ENCODE results near the gene MINDY3.
"Not testable (repeated sequence)": the region's sequence is repeated elsewhere in the genome, so short reads cannot be mapped to it uniquely, and the experiment has no call there.

Gene MINDY3

DNA sequence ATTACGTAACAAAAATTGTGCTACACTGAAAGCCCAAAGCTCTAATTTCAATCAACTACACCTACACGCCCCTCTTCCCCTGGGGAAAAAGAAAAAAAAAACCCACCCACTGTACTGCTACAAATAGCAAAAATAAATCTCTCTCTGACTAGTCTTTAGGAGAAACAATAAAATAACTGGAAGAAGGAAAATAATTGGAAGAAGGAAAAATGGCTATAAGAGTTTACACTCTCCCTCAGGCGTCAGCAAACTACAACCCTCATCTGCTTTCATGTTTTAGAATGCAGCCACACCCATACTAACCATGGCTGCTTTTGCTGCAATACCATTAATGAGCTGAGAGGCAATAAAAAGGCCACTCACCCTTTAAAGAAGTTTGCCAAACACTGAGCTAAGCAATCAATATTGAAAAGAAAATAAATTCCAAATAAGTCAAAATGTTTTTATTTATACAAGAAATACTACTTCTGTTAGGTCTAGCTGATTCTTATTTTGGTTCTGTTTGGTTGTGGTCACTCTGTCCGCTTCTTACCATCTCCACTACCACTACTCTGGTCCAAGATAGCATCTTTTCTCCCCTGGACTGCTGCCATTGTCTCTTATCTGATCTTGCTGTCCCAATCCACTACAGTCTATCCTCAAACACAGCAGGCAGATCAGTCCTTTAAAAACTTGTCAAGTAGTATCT, 3.8 kb downstream of the MINDY3 start:
- no peak for DNase-seq (ENCODE audit: low read depth)

DNA sequence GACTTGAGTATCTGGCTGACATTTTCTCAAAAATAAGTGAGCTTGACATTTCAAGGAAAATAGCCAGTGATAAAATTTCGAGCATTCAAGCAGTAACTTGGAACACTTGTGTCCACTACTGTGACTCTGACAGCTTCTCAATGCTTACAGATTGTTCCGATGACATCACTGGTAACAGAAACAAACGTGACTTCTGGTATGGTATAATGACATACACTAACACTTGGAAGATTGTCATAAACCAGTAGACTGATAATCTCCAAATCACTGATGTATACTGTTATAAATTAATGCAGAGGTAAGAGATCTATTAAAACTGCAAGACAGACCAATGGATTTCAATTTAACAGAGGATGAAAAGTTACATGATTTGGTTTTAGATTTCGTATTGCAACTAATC, 6.5 kb downstream of the MINDY3 start:
- DNase-seq (ENCODE audit: low read depth), result no peak

DNA sequence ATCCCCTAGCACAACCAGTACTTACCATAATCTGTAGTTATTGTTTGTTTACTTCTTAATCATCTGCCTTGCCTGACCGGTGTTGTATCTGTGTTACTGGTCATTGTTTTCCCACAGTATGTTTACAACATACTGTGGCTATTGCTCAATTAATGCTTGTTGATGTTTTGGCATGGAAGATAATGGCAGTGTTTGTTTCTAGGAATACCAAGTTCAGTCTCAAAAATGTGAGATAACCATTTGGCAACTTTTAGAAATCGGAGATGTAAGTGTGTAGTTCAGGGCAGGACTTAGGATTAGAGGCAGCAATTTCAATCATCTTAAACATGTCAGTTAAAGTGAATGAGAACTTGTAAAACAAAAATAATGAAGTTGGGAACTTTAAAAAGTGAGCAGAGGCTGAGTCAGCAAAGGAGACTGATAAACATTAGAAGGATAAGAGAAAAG, 8.2 kb downstream of the MINDY3 start:
- no peak for DNase-seq (ENCODE audit: low read depth)

DNA sequence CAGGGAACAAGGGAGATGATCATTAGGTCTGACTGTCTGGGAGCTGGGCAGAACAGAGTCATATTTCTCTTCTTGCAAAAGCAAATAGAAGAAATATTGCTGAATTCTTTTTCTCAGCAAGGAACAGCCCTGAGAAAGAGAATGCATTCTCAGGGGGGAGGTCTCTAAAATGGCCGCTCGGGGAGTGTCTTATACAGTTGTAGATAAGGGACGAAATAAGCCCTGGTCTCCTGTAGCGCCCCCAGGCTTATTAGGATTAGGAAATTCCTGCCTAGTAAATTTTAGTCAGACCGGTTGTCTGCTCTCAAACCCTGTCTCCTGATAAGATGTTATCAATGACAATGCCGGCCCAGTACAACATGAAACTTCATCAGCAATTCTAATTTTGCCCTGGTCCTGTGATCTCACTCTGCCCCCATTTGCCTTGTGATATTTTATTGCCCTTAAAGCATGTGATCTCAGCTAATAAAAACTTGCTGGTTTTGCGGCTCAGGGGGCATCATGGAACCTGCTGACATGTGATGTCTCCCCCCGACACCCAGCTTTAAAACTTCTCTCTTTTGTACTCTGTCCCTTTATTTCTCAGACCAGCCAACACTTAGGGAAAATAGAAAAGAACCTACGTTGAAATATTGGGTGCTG, 9.8 kb downstream of the MINDY3 start:
- not testable (repeated sequence) for DNase-seq (ENCODE audit: low read depth)

DNA sequence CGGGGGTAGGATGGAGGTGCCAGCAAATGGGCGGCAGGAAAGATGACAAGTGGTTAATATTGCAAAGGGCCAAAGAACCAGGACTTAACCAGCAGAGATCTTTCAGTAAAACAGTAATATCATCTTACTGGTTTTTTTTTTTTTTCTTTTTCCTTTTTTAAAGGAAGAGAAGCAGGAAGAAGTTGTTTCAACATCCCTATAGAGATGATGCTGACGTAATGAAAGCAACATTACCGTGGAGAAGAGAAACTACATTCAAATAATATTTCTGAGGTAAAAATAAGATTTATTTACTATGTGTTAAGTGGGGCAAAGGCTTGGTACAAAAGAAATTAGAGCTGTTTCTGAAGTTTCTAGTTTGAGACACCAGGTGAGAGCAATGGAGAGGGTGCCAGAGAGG, 11.0 kb downstream of the MINDY3 start:
- DNase-seq (ENCODE audit: low read depth), result no peak

DNA sequence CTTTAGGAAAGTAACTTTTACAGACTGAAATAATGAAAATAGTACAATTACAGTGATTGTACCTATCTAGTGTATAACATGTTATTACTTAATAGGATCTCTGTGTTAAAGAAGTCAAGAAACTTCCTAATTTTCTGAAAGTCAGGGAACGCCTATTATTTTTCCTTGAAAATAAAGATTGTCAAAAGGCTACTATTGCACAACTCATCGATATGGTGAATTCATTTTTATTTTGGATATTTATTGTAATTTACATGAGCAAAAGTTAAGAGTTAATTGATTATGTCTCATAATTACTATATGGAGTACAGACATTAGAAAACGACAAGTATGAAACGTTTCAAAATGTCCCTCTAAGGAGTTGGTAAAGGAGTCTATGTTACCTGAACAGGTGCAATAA, 12.8 kb downstream of the MINDY3 start:
- DNase-seq (ENCODE audit: low read depth), result no peak

DNA sequence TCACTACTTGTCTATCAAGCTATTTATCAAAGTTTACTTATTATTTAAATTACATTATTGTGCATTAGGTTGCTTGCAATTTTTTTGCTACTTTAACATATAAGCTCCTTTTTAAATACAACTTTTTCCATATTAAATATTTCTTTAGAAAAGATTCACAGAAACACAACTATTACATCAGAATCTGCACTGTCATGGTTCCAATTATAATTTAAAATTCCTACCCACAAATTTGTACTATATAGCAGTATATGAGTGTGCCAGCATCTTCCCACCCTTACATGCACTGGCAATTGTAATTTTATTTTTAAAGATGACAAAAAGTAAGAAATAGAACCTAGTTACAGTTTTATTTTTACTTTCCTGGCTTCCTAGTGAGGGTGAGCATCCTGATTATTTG, 15.8 kb downstream of the MINDY3 start:
- no peak for DNase-seq (ENCODE audit: low read depth)

DNA sequence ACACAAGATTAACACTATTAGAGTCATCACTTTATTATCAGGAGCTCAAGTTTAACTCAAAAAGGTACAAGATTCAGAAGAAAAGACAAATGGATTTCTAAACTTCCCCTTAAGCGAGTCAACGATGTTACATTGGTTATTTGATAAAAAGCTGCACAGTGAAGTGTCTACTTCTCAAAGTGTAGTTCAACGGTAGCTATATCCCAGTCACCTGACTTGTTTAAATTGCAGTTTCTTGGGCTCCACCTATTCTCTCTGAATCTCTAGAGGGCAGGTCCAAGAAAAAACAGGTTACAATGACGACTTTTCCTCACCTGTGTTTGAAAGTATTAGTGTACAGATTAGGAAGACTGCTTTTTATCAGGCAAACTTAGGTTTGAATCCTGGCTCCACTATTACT, 16.6 kb downstream of the MINDY3 start:
- DNase-seq (ENCODE audit: low read depth), result no peak

DNA sequence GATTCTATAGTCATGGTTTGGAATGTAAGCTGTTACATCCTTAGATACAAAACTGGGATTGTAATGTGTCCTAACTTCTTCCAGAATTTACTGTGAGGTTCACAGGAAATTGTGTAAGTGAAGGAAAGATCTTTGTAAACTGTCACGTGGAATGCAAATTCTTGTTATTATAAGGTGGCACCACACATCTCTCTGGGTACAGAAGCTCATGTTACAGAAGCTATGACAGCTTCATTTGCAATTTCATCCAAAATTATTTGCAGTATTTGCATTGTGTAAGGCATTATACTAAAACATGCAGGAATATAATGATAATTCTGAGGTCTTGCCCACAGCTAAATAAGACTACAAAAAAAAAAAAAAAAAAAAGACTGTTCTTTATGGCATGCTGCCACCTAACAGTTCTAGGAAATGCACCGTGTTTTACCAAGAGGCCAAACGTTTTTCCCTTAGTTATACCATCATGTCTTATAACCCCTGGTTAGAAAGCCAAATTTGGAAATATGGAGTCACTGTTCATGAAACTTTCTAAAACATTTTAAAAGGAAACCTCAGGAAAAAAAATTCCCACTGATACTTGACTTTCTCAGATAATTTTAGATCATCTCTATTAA, 17.6 kb downstream of the MINDY3 start:
- no peak for DNase-seq (ENCODE audit: low read depth)

DNA sequence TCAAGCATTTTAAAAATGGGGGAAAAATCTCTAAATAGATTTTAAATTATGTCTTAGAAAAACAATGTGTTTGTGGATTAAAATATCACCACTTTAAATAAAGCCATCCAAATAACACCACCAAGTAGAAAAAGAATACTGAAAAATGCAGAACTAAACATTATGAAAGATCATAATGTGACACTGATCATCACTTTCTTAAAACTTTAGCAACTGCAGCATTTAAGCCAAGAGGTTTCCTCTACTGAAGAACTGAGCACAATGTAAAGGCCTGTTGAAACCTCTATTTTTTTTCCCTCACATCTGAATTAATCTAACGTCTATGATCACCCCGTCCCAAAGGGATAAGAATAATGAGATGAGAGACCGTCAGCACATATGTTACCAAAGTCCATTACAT, 18.6 kb downstream of the MINDY3 start:
- DNase-seq (ENCODE audit: low read depth), result no peak

DNA sequence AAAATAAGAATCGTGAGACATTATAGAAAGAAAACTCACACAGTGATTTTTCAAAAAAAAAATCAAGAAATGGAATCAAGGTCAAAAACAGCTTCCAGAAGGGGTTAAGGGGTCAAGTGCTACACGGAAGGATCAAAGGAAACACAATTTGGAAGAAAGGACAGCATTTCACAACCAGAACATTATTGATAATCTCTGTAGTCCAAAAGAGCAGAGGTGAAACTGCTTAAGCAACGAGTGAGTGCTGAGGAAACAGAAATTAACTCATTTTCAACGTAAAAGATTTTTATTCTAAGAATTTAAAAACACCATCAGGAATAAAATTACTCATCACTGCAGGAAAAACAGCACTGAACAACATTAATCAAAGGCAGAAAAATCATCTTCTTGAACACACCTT, 23.5 kb downstream of the MINDY3 start:
- DNase-seq (ENCODE audit: low read depth), result no peak

DNA sequence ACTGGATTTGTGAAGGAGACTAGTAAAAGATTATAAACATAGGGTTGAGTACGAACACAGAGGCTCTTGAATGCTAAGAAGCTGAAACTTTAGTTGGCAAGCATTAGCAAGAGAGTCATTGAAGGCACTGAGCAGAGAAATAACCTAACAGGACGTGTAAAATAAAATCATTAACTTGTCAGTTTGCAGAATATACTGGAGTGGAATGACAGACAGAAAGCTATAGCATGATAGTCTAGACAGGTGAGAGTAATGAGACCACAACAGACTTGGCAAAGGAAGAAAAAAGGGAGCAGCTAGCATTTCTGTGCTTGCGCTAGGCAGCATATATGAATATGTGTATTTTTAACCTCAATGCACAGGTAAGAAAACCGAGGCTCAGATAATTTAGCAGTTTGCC, 30.8 kb downstream of the MINDY3 start:
- DNase-seq (ENCODE audit: low read depth), result no peak

DNA sequence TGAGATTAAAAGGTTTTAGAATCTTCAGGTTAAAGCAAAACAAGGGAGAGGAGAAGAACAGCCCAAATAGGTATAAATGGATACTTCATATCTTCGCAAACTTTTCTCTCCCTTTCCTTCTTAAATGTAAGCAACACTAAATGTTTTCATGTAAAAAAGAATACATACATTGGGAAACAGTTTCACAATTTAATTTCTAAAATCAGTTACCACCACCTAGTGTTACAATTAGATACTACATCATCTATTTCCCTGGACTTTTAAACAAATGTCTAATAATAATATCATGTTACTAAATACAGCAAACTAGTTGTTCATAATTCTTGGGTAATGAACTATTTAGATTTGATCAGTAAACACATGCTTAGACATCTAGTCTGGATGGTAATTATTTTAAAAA, 35.8 kb downstream of the MINDY3 start:
- peak; percentile 9 for DNase-seq (ENCODE audit: low read depth)

DNA sequence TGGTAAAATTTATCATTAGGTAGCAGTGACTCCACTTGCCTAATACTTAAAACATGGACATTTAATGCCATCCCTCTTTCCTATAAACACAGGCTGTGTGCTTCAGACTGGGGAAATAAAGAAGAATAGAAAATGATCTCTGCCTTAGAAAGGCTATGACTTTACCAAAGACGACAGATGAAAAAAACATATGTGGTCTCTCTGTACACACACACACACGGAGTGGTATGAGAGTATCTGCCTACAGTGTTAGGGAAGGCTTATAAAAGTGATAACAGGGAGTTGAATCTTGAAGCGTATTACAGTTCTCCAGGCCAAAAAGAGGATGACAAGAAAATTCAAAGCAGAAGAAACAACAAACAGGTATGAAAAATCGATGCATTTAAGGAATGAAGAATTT, 38.2 kb downstream of the MINDY3 start:
- no peak for DNase-seq (ENCODE audit: low read depth)

DNA sequence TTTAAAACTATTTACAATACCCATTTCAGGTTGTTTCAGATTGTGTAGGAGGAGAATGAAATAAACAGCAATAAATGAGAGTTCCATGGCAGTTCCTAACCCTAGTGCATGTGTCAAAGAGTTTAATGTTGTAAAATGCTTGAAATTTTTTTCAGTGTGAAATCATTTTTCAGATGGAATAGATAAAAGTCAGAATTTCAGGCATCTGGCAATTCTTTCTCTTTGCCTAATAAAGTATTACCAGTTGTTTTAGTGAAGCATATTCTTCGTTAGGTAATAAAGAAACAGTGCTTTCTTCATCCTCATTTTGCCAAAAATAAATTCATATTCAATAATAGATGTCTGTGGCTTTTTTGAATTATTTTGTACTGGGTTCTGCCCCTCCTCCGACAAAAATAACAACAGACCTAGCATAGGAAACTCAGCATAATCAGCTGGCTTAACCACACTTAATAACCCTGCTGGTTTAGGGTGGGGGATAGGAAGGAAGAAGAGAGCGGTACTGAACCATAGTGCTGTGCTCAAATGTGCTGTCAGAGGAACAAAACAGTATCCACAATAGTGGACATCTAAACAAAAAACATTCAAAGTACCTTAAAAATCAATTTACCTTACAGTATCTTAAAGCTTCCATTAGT, 39.1 kb downstream of the MINDY3 start:
- no peak for DNase-seq (ENCODE audit: low read depth)

DNA sequence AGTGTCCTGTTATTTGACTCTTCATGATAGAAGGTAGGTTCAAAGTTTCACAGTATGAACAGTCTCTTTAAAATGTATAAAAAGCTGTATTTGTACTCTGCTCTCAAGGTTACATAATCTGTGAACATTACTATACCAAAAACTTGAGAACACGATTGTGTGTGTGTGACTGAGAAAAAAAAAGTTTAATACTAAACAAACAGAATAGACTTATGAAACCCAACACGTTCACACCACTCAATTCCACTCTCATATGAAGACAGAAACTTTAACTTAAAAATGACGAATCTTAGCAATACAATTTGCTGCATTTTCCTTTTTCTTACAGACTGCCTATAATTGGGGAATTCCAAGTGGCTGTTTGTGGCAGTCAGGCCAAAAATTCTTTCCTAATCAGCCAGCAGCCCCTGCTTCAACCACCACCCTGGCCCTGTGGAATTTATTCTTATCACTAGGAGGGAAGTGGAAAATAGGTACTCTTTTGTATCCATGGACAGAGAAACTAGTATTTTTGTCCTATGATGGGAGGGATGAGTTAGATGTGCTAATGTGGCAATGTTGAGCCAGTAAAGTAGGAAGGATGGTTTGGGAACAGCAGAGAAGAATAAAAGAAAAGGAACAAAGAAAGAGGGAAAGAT, 42.8 kb downstream of the MINDY3 start:
- DNase-seq (ENCODE audit: low read depth), result no peak

DNA sequence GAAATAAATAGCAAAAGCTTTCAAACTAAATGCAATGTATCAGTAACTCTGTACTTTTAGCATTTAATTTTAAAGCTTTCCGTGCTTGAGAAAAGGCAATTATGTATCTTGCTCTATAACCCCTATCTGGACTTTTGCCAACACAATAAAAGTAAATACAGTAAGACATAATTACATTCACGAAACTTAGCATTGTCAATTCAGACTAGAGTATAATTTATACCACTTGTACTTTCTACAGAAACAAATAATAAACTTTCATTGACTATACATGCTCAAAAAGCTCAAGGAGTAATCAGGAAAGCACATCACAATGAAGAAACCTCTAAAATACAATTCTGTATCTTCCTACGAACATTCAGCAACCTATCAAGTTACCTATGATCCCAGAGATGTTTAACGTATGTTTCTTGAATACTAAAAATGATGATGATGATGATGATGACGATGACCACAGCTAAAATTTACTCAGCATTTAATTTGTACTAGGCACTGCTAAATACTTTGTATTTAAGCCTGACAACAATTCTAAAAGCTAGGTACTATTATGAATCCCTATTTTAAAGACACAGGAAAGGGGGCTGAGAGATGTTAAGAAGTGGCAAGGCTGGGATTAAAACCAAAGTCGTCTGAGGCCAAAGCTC, 44.9 kb downstream of the MINDY3 start:
- DNase-seq (ENCODE audit: low read depth), result no peak

DNA sequence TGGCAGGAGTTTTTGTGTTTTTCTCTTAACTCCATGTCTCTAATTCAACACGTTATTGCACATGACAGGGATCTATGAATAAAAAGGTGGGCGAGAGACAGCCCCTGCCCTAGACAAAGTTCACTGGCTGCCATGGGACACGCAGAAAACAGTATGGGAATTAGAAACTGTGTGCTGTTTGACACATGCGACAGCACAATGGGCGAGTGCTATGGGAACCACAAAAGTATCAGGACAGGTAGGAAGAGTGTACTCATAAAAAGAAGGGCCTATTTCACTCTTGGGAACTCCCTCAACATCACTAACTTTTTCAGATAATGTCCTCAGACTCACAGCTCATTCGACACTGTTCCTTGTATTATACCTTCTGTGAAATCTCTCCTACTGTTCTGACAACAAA, 45.7 kb downstream of the MINDY3 start:
- DNase-seq (ENCODE audit: low read depth), result no peak

DNA sequence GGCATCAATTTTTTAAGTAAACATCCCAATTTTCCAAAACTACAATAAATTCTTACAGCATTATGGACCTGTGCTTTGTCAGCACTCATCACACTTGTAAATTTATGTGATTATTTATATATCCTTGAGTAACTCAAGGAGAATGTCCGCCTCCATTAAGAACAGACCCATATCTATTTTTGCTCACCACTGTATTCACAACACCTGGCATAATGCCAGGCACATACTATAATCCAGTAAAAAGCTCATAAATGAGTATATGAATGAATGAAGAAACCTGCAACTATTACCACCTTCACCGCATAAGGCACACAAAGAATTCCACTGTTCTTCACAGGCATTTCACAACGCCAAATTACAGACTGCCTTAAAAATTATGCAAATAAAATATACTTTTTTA, 46.9 kb downstream of the MINDY3 start:
- no peak for DNase-seq (ENCODE audit: low read depth)

DNA sequence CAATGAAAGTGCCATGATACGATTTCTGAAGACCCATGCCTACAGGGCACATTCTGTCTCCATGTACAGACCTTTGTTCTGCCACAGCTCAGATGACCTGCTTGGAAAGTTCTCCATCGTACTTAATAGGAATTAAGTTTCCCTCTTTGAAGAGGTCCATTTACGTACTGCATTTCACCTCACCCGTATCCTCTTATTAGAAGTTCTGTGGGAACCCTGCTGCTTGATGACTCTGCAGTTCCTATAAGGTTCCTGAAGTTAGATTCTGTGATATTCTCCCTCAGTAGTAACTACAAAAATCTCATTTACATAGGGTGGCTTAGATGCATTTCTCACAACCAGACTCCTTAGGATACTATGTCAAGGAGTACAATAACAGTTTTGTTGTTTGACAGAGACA, 50.9 kb downstream of the MINDY3 start:
- no peak for DNase-seq (ENCODE audit: low read depth)

DNA sequence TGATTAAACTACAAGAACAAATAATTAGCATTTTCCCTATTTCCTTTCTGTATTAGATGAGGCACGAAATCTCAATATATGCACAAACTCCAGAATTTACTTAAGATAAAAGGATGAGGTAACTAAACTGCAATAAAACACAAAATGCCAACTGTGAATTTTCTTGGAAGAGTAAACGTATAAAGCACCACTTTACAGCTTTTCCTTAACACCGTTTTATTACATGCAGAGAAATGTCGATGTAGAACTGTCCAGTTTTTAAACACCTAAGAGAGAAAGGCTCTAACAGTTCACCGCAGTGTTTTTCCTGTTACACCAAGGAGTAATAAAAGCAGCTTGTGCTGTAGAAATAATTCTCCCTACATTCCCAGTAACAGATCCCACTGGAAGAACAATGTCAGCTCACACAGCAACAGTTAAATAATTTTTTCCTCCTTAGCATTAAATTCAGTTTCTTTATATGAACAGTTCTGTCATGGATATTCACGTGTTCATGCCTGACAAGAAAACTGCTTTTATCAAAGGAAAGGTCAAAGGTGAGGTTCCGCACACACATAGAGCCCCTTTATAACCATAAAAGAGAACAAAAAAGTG, 52.0 kb downstream of the MINDY3 start:
- DNase-seq (ENCODE audit: low read depth), result no peak

Measured in fibroblast of the conjunctiva (primary cell).